Activated T-cell treated with anti-CD3 and anti-CD28 coated beads, Interleukin-2, amount 50 U/mL, for 72 hours (primary cell): ENCODE measurements around the gene SLC22A23. TPM values are rescaled to one million over a fixed set of nuclear protein-coding genes. Genes with fewer than 3 reads are reported as not detected.
A peak's percentile ranks its signal among the peaks of the same experiment; 100 is the strongest.

Source experiments
- ATAC-seq, 2 donors: fragments of 150-1000 bp; cut with Tn5 transposase; replicated peaks in 1 of 2; 2 replicates each; pipeline ENCODE4 v1.10.0; 2021; ENCODE audit warnings: moderate library complexity in 2 of 2, mild to moderate bottlenecking in 1 of 2
- DNase-seq, 2 donors: peaks; one replicate each; pipeline ENCODE4 v3.0.0; 2021 to 2022; ENCODE audit warnings: mixed read lengths in 1 of 2
- H3K27ac Mint-ChIP-seq: one replicate; pipeline ENCODE4 v1.8.0; 2022; ENCODE audit warnings: mild to moderate bottlenecking, moderate library complexity, mixed read lengths
- H3K27me3 Mint-ChIP-seq: one replicate; pipeline ENCODE4 v1.8.0; 2022; ENCODE audit warnings: low read depth, mixed read lengths
- H3K36me3 Mint-ChIP-seq, 2 donors: one replicate each; pipeline ENCODE4 v1.8.0; 2022; ENCODE audit warnings: mixed read lengths in 2 of 2, mild to moderate bottlenecking in 1 of 2; ENCODE audit not compliant: insufficient read depth in 2 of 2
- H3K4me1 Mint-ChIP-seq: one replicate; pipeline ENCODE4 v1.8.0; 2022; ENCODE audit warnings: low read depth, mixed read lengths
- H3K4me3 Mint-ChIP-seq, 2 donors: one replicate each; pipeline ENCODE4 v1.8.0; 2022; ENCODE audit warnings: mild to moderate bottlenecking in 2 of 2, mixed read lengths in 2 of 2, moderate library complexity in 2 of 2
- H3K9me3 Mint-ChIP-seq, 2 donors: one replicate each; pipeline ENCODE4 v1.8.0; 2022; ENCODE audit warnings: mixed read lengths in 2 of 2
- total RNA-seq, 2 donors: library from RNA; stranded (reverse); gene quantifications; one replicate each; pipeline ENCODE4 v1.2.3, GENCODE V29; 2022

SLC22A23 gene
- total RNA-seq, 2 donors from 2014 or later, result 1.5 to 2.0 TPM

- Mint-ChIP-seq H3K27ac (no peak overlapping the region), H3K27me3 (no peaks in the 10 kb centered on the region), H3K4me3 (no peak overlapping the region), H3K4me1 (peaks cover 15% of the 10 kb centered on the region), H3K36me3 (no peaks in the 10 kb centered on the region), H3K9me3 (no peaks in the 10 kb centered on the region)
- no peak for ATAC-seq
- no peak for DNase-seq
Observed at GRCh38 chr6:3449321-3449720, 7.5 kb downstream of the SLC22A23 start.

GRCh38 chr6:3447005-3447404 is 9.8 kb downstream of the SLC22A23 start:
- no peaks in the 10 kb centered on the region for H3K9me3 Mint-ChIP-seq
- DNase-seq, result no peak
- no peaks in the 10 kb centered on the region for H3K27me3 Mint-ChIP-seq
- no peak overlapping the region for H3K4me3 Mint-ChIP-seq
- peaks cover 19% of the 10 kb centered on the region for H3K4me1 Mint-ChIP-seq
- no peaks in the 10 kb centered on the region for H3K36me3 Mint-ChIP-seq
- ATAC-seq, result no peak
- H3K27ac Mint-ChIP-seq, result no peak overlapping the region

GRCh38 chr6:3446184-3446583 is 10.7 kb downstream of the SLC22A23 start:
- ATAC-seq, result no peak
- H3K27me3 Mint-ChIP-seq, result no peaks in the 10 kb centered on the region
- no peak overlapping the region for H3K27ac Mint-ChIP-seq
- DNase-seq, result no peak
- H3K36me3 Mint-ChIP-seq, result no peaks in the 10 kb centered on the region
- H3K4me1 Mint-ChIP-seq, result peaks cover 19% of the 10 kb centered on the region
- no peaks in the 10 kb centered on the region for H3K9me3 Mint-ChIP-seq
- H3K4me3 Mint-ChIP-seq, result no peak overlapping the region

GRCh38 chr6:3444276-3445088 is 12.4 kb downstream of the SLC22A23 start:
- H3K4me1 Mint-ChIP-seq, result peaks cover 14% of the 10 kb centered on the region
- H3K36me3 Mint-ChIP-seq, result no peaks in the 10 kb centered on the region
- DNase-seq (no peak), ATAC-seq (no peak)
- no peaks in the 10 kb centered on the region for H3K9me3 Mint-ChIP-seq
- no peak overlapping the region for H3K4me3 Mint-ChIP-seq
- H3K27me3 Mint-ChIP-seq, result no peaks in the 10 kb centered on the region
- H3K27ac Mint-ChIP-seq, result no peak overlapping the region

- H3K36me3 Mint-ChIP-seq, result no peaks in the 10 kb centered on the region
- no peak for DNase-seq
- no peak overlapping the region for H3K4me3 Mint-ChIP-seq
- no peaks in the 10 kb centered on the region for H3K27me3 Mint-ChIP-seq
- H3K4me1 Mint-ChIP-seq, result peaks cover 4% of the 10 kb centered on the region
- H3K9me3 Mint-ChIP-seq, result no peaks in the 10 kb centered on the region
- ATAC-seq, result no peak
- no peak overlapping the region for H3K27ac Mint-ChIP-seq
Observed at GRCh38 chr6:3443221-3443515, 13.7 kb downstream of the SLC22A23 start.

- peaks cover 4% of the 10 kb centered on the region for H3K4me1 Mint-ChIP-seq
- H3K27ac Mint-ChIP-seq, result peak overlapping the region; percentile 56
- H3K9me3 Mint-ChIP-seq, result no peaks in the 10 kb centered on the region
- no peak for DNase-seq
- no peak overlapping the region for H3K4me3 Mint-ChIP-seq
- H3K27me3 Mint-ChIP-seq, result no peaks in the 10 kb centered on the region
- no peak for ATAC-seq
- no peaks in the 10 kb centered on the region for H3K36me3 Mint-ChIP-seq
Observed at GRCh38 chr6:3442431-3443220, 14.2 kb downstream of the SLC22A23 start.

GRCh38 chr6:3440911-3441310 is 15.9 kb downstream of the SLC22A23 start:
- H3K4me1 Mint-ChIP-seq, result peaks cover 4% of the 10 kb centered on the region
- ATAC-seq (no peak), DNase-seq (no peak)
- no peaks in the 10 kb centered on the region for H3K27me3 Mint-ChIP-seq
- no peaks in the 10 kb centered on the region for H3K9me3 Mint-ChIP-seq
- H3K4me3 Mint-ChIP-seq, result no peak overlapping the region
- no peak overlapping the region for H3K27ac Mint-ChIP-seq
- H3K36me3 Mint-ChIP-seq, result no peaks in the 10 kb centered on the region

- H3K4me3 Mint-ChIP-seq, result no peak overlapping the region
- H3K27ac Mint-ChIP-seq, result no peak overlapping the region
- DNase-seq, result no peak
- no peak for ATAC-seq
- H3K9me3 Mint-ChIP-seq, result no peaks in the 10 kb centered on the region
- no peaks in the 10 kb centered on the region for H3K36me3 Mint-ChIP-seq
- H3K4me1 Mint-ChIP-seq, result peaks cover 4% of the 10 kb centered on the region
- no peaks in the 10 kb centered on the region for H3K27me3 Mint-ChIP-seq
Observed at GRCh38 chr6:3439961-3440360, 16.9 kb downstream of the SLC22A23 start.

- Mint-ChIP-seq H3K36me3 (no peaks in the 10 kb centered on the region), H3K4me1 (peaks cover 4% of the 10 kb centered on the region), H3K27ac (no peak overlapping the region), H3K27me3 (no peaks in the 10 kb centered on the region), H3K4me3 (no peak overlapping the region), H3K9me3 (no peaks in the 10 kb centered on the region)
- no peak for ATAC-seq
- DNase-seq, result no peak
Observed at GRCh38 chr6:3438190-3439167, 18.4 kb downstream of the SLC22A23 start.

- no peak overlapping the region for H3K27ac Mint-ChIP-seq
- ATAC-seq (no peak), DNase-seq (no peak)
- H3K4me3 Mint-ChIP-seq, result no peak overlapping the region
- H3K27me3 Mint-ChIP-seq, result no peaks in the 10 kb centered on the region
- H3K36me3 Mint-ChIP-seq, result no peaks in the 10 kb centered on the region
- no peaks in the 10 kb centered on the region for H3K9me3 Mint-ChIP-seq
- H3K4me1 Mint-ChIP-seq, result no peaks in the 10 kb centered on the region
Observed at GRCh38 chr6:3433005-3433404, 23.8 kb downstream of the SLC22A23 start.

GRCh38 chr6:3432416-3432815 is 24.4 kb downstream of the SLC22A23 start:
- no peak overlapping the region for H3K27ac Mint-ChIP-seq

GRCh38 chr6:3431994-3432393 is 24.9 kb downstream of the SLC22A23 start:
- Mint-ChIP-seq H3K27ac (no peak overlapping the region), H3K4me1 (no peaks in the 10 kb centered on the region), H3K4me3 (no peak overlapping the region), H3K27me3 (no peaks in the 10 kb centered on the region), H3K36me3 (no peaks in the 10 kb centered on the region), H3K9me3 (no peaks in the 10 kb centered on the region)
- no peak for DNase-seq
- no peak for ATAC-seq

More at GRCh38 chr6:3432416-3432815, 24.4 kb downstream of the SLC22A23 start:
- H3K27me3 Mint-ChIP-seq, result no peaks in the 10 kb centered on the region
- no peaks in the 10 kb centered on the region for H3K36me3 Mint-ChIP-seq
- no peaks in the 10 kb centered on the region for H3K4me1 Mint-ChIP-seq
- no peaks in the 10 kb centered on the region for H3K9me3 Mint-ChIP-seq
- ATAC-seq, result no peak
- no peak overlapping the region for H3K4me3 Mint-ChIP-seq
- no peak for DNase-seq

- peaks cover 2% of the 10 kb centered on the region for H3K27me3 Mint-ChIP-seq
- no peak for DNase-seq
- H3K9me3 Mint-ChIP-seq, result no peaks in the 10 kb centered on the region
- H3K4me3 Mint-ChIP-seq, result no peak overlapping the region
- no peaks in the 10 kb centered on the region for H3K4me1 Mint-ChIP-seq
- no peak overlapping the region for H3K27ac Mint-ChIP-seq
- no peaks in the 10 kb centered on the region for H3K36me3 Mint-ChIP-seq
- no peak for ATAC-seq
Observed at GRCh38 chr6:3429211-3429610, 27.6 kb downstream of the SLC22A23 start.
